Activated B cell treated with CpG ODN at 0.5 μM for 24 hours (primary cell): Measurements from ENCODE around the gene PPM1D. TPM values are rescaled to one million over a fixed set of nuclear protein-coding genes. Genes with fewer than 3 reads are reported as not detected.
A peak's percentile ranks its signal among the peaks of the same experiment; 100 is the strongest.
"Not testable (repeated sequence)": the region's sequence is repeated elsewhere in the genome, so short reads cannot be mapped to it uniquely, and the experiment has no call there.

Experiments
- ATAC-seq: fragments of 200-7000 bp; cut with Tn5 transposase; one replicate; pipeline ENCODE4 v1.10.0; 2021; ENCODE audit warnings: low read depth, mild to moderate bottlenecking, moderate library complexity
- CTCF ChIA-PET: fragments of 350-600 bp; sonication (Branson Sonifier 250); formaldehyde crosslinking; loops from one replicate; lab custom pipeline; 2021; ENCODE audit warnings: antibody characterized with exemption; lab: Charles Lee
- POLR2A ChIA-PET: fragments of 350-600 bp; sonication (Branson Sonifier 250); formaldehyde crosslinking; loops from one replicate; lab custom pipeline; 2021; ENCODE audit warnings: antibody characterized with exemption; lab: Charles Lee
- DNase-seq: peaks from one replicate; pipeline ENCODE4 v3.0.0; 2022
- H3K27ac Mint-ChIP-seq: one replicate; pipeline ENCODE4 v1.8.0; 2020; ENCODE audit warnings: mixed read lengths
- H3K27me3 Mint-ChIP-seq: one replicate; pipeline ENCODE4 v1.8.0; 2021; ENCODE audit warnings: mixed read lengths
- H3K36me3 Mint-ChIP-seq: one replicate; pipeline ENCODE4 v1.8.0; 2021; ENCODE audit warnings: low read depth, mixed read lengths
- H3K4me1 Mint-ChIP-seq: one replicate; pipeline ENCODE4 v1.8.0; 2021; ENCODE audit warnings: mixed read lengths
- H3K4me3 Mint-ChIP-seq: one replicate; pipeline ENCODE4 v1.8.0; 2020; ENCODE audit warnings: mild to moderate bottlenecking, mixed read lengths
- H3K9me3 Mint-ChIP-seq: one replicate; pipeline ENCODE4 v1.8.0; 2020; ENCODE audit warnings: mixed read lengths
- intact Hi-C: fragments of 100-400 bp; cut with micrococcal nuclease; formaldehyde crosslinking; loops from one replicate; pipeline ENCODE4 v1.15.1; 2024
- total RNA-seq: library from RNA; stranded (reverse); gene quantifications from 2 replicates; pipeline ENCODE4 v1.2.3, GENCODE V29; 2022
- TF ChIP-seq, protein P1 (sequence below): fragments of 200-600 bp; IDR thresholded peaks from one replicate; pipeline ENCODE4 v1.8.0; 2022; ENCODE audit warnings: antibody characterized with exemption, mild to moderate bottlenecking

Gene PPM1D
- total RNA-seq, 1 donor from 2014 or later = 13.3 TPM

DNA sequence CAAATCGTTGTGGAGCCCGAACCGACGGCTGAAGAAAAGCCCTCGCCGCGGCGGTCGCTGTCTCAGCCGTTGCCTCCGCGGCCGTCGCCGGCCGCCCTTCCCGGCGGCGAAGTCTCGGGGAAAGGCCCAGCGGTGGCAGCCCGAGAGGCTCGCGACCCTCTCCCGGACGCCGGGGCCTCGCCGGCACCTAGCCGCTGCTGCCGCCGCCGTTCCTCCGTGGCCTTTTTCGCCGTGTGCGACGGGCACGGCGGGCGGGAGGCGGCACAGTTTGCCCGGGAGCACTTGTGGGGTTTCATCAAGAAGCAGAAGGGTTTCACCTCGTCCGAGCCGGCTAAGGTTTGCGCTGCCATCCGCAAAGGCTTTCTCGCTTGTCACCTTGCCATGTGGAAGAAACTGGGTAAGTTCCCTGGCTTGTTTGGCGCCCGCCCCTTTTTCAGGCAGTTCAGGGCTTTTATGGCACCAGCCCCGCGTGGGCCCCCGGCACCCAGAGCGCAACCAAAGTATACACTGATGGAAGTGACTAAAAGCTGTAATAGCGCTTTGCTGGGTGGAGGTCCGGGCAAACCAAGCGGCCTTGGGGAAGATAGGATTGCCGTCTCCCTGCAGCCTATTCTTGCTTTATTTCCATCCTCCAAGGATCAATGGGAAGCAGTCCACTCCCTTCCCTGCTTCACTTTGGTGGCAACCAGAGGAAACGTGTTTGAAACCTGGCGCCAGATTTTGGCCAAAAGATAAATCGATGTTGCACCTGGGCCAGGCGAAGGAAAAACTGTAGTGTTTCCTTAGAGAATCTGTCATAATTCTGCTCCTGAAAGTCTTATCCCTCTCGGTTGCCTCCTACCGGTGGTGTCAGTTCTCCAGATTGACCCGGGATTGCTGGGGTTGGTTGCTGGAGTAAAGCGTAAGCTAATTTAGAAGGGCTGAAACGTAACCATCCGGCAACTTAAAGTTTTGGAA lies 775 bp downstream of the PPM1D start:
- CTCF ChIA-PET = interaction anchor here (0.6 to 2.2 kb wide), 3 partner anchors 31 to 200 kb away, joined by 3 to 6 read pairs (median 3); no protein-coding TSS in a partner anchor
- intact Hi-C loops = loop anchor here (1.0 to 5.0 kb wide), 6 partner anchors 33 to 708 kb away; partner anchors contain the start of genes APPBP2, BCAS3, RPS6KB1 and TUBD1
- POLR2A ChIA-PET = interaction anchor here (0.8 to 2.1 kb wide), 5 partner anchors 27 to 763 kb away, joined by 3 to 17 read pairs (median 7); partner anchors contain the start of genes BCAS3 and USP32
- Mint-ChIP-seq H3K9me3 (no peaks in the 10 kb centered on the region), H3K27me3 (no peaks in the 10 kb centered on the region), H3K4me1 (peaks cover 49% of the 10 kb centered on the region), H3K36me3 (peaks cover 17% of the 10 kb centered on the region), H3K27ac (peak overlapping the region; percentile 96), H3K4me3 (peak overlapping the region; percentile 98)
- TF ChIP-seq, protein P1, sequence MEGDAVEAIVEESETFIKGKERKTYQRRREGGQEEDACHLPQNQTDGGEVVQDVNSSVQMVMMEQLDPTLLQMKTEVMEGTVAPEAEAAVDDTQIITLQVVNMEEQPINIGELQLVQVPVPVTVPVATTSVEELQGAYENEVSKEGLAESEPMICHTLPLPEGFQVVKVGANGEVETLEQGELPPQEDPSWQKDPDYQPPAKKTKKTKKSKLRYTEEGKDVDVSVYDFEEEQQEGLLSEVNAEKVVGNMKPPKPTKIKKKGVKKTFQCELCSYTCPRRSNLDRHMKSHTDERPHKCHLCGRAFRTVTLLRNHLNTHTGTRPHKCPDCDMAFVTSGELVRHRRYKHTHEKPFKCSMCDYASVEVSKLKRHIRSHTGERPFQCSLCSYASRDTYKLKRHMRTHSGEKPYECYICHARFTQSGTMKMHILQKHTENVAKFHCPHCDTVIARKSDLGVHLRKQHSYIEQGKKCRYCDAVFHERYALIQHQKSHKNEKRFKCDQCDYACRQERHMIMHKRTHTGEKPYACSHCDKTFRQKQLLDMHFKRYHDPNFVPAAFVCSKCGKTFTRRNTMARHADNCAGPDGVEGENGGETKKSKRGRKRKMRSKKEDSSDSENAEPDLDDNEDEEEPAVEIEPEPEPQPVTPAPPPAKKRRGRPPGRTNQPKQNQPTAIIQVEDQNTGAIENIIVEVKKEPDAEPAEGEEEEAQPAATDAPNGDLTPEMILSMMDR = no peak
- DNase-seq (no peak), ATAC-seq (peak; percentile 5)

DNA sequence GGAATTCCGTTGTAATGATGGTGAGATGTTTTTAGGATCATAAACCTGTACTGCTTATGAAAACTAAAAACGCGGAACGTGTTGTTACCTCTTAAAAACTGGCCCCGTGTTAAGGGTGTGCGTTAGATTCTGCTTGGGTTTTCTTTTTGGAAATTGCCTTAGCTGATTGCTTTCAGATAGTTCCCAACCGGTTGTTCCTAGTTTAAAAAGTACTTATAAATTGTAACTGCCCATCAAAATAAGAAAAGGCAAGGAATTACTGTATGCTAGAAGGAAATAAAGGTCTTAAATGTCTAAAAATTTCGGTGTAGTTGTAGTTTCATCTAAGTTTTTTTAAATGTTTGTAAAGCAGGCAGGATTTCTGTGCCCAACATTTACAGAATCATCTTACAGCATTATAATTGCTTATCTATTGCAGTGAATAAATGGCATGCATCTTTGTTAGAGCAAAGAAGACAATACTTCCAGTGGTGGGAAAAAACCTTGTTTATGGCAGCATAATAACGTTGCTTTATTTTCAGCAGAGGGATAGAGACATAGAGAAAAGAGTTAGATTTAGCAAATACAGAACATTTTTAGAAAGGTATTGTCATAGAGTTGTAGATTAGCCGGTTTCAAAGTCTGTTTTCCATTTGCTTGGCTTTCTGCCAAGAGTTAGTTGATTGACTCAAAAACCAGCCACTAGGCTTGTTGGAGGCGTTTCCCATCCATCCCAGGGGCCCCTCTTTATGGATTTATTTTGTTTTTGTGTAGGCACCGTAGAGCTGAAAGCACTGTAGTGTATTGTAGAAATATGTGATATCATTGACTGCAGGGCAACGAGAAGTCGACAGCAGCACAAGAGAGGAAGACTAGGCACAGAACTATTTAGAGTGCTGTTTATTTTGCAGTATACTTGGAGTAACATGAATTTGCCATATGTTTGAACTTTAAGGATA lies 1.7 kb downstream of the PPM1D start:
- Mint-ChIP-seq H3K4me3 (peak overlapping the region; percentile 98), H3K36me3 (peaks cover 17% of the 10 kb centered on the region), H3K27ac (peak overlapping the region; percentile 84), H3K9me3 (no peaks in the 10 kb centered on the region), H3K27me3 (no peaks in the 10 kb centered on the region), H3K4me1 (peaks cover 57% of the 10 kb centered on the region)
- intact Hi-C loops = loop anchor here (5.0 kb wide), 2 partner anchors 34 to 709 kb away; partner anchors contain the start of genes RPS6KB1 and TUBD1
- ChIA-PET POLR2A (interaction anchor here (0.6 to 0.8 kb wide), 3 partner anchors 75 to 1330 kb away, joined by 3 to 4 read pairs (median 3); no protein-coding TSS in a partner anchor), CTCF (interaction anchor here (0.6 to 1.0 kb wide), 2 partner anchors 47 to 201 kb away, joined by 3 read pairs; no protein-coding TSS in a partner anchor)
- TF ChIP-seq, protein P1 = no peak
- ATAC-seq (no peak), DNase-seq (no peak)

DNA sequence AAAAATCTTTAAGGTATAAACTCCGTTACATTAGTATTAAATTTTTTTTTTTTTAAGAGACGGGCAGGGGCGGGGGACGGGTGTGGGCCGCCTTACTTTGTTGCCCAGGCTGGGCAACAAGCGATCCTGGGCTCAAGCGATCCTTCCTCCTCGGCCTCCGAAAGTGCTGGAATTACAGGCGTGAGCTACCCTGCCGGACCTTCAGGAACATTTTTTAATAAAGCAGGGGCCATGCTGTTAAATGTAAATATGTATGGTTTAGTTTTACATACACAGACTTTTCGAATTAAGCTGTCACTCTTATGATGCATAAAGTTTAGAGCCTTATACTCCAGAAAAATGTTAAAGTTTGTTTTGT lies 2.4 kb downstream of the PPM1D start:
- ATAC-seq = no peak
- peaks cover 17% of the 10 kb centered on the region for H3K36me3 Mint-ChIP-seq
- TF ChIP-seq, protein P1 = no peak
- ChIA-PET CTCF (no interaction called here), POLR2A (interaction anchor here (0.6 to 0.7 kb wide), 3 partner anchors 205 to 1331 kb away, joined by 3 to 4 read pairs (median 3); no protein-coding TSS in a partner anchor)
- no peaks in the 10 kb centered on the region for H3K27me3 Mint-ChIP-seq
- intact Hi-C loops = loop anchor here (5.0 kb wide), 2 partner anchors 35 to 710 kb away; partner anchors contain the start of genes RPS6KB1 and TUBD1
- no peaks in the 10 kb centered on the region for H3K9me3 Mint-ChIP-seq
- DNase-seq = no peak
- H3K27ac Mint-ChIP-seq = no peak overlapping the region
- H3K4me1 Mint-ChIP-seq = peaks cover 57% of the 10 kb centered on the region
- peak overlapping the region; percentile 98 for H3K4me3 Mint-ChIP-seq

DNA sequence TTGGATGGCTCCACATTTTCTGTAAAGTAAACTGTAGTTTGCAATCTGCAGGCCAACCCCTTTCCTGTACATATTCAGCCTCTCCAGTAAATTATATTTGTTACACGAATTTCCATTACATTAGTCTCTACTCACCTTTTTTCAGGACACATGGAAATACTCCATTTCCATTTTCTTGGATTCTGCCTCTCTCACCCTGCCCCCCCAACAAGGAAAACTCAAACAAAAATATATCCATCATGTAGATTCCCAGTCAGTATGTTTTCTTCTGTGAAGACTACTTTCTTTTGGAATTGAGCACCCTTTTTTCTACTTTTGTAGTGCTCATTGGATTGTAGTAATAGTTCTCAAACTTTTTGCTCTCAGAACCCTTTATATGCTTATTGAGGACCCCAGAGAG lies 2.9 kb downstream of the PPM1D start:
- H3K9me3 Mint-ChIP-seq = no peaks in the 10 kb centered on the region
- no peak for ATAC-seq
- peaks cover 17% of the 10 kb centered on the region for H3K36me3 Mint-ChIP-seq
- ChIA-PET CTCF (no interaction called here), POLR2A (interaction anchor here (0.7 kb wide), 2 partner anchors 205 to 709 kb away, joined by 3 to 4 read pairs; no protein-coding TSS in a partner anchor)
- no peaks in the 10 kb centered on the region for H3K27me3 Mint-ChIP-seq
- peaks cover 60% of the 10 kb centered on the region for H3K4me1 Mint-ChIP-seq
- DNase-seq = no peak
- H3K4me3 Mint-ChIP-seq = peak overlapping the region; percentile 44
- TF ChIP-seq, protein P1 = no peak
- H3K27ac Mint-ChIP-seq = no peak overlapping the region
- intact Hi-C loops = loop anchor here (5.0 kb wide), 2 partner anchors 36 to 711 kb away; partner anchors contain the start of genes RPS6KB1 and TUBD1

DNA sequence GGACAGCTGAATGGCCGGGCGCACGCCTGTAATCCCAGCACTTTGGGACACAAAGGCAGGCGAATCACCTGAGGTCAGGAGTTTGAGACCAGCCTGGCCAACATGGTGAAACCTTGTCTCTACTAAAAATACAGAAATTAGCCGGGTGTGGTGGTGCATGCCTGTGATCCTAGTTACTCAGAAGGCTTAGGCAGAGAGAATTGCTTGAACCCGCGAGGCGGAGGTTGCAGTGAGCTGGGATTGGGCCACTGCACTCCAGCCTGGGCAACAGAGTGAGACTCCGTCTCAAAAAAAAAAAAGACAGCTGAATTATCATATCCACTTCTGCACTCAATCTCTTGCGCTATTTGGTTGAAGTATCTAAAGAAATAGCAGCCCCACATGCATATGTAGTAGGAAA lies 3.5 kb downstream of the PPM1D start:
- H3K4me3 Mint-ChIP-seq, ATAC-seq, H3K27me3 Mint-ChIP-seq, CTCF ChIA-PET, H3K9me3 Mint-ChIP-seq, DNase-seq, H3K27ac Mint-ChIP-seq: not testable (repeated sequence)
- H3K4me1 Mint-ChIP-seq = peaks cover 54% of the 10 kb centered on the region
- intact Hi-C loops = loop anchor here (5.0 kb wide), 2 partner anchors 36 to 711 kb away; partner anchors contain the start of genes RPS6KB1 and TUBD1
- POLR2A ChIA-PET = interaction anchor here (0.6 kb wide), 1 partner anchor 8 kb away, joined by 3 read pairs; no protein-coding TSS in a partner anchor
- peaks cover 17% of the 10 kb centered on the region for H3K36me3 Mint-ChIP-seq
